ENCODE data around the gene TUBGCP2.

TUBGCP2 gene

GRCh38 chr10:133287832-133288500 is 20.7 kb downstream of the TUBGCP2 start:
- H3K27me3 Mint-ChIP-seq (ENCODE audit: low read depth, poor library complexity) = no peaks in the 10 kb centered on the region
- DNase-seq = no peak
- no peak for TF ChIP-seq CTCF (IDR thresholded peaks at IDR 0.05)
- peaks cover 64% of the 10 kb centered on the region for H3K36me3 Mint-ChIP-seq (ENCODE audit: low read depth)
- no peaks in the 10 kb centered on the region for H3K4me1 Mint-ChIP-seq
- no peak overlapping the region for H3K4me3 Mint-ChIP-seq
- no peaks in the 10 kb centered on the region for H3K9me3 Mint-ChIP-seq
- no peak overlapping the region for H3K27ac Mint-ChIP-seq

- Mint-ChIP-seq H3K9me3 (no peaks in the 10 kb centered on the region), H3K27ac (no peak overlapping the region), H3K4me3 (no peak overlapping the region), H3K4me1 (no peaks in the 10 kb centered on the region), H3K27me3 (ENCODE audit: low read depth, poor library complexity) (no peaks in the 10 kb centered on the region), H3K36me3 (ENCODE audit: low read depth) (peaks cover 75% of the 10 kb centered on the region)
- DNase-seq = no peak
- TF ChIP-seq CTCF (IDR thresholded peaks at IDR 0.05) = no peak
These were observed 22.3 kb downstream of the TUBGCP2 start for GRCh38 chr10:133286366-133286765.

- Mint-ChIP-seq H3K9me3 (no peaks in the 10 kb centered on the region), H3K36me3 (ENCODE audit: low read depth) (peaks cover 69% of the 10 kb centered on the region), H3K4me3 (no peak overlapping the region), H3K27ac (no peak overlapping the region), H3K27me3 (ENCODE audit: low read depth, poor library complexity) (no peaks in the 10 kb centered on the region), H3K4me1 (no peaks in the 10 kb centered on the region)
- no peak for DNase-seq
- no peak for TF ChIP-seq CTCF (IDR thresholded peaks at IDR 0.05)
These were observed 23.5 kb downstream of the TUBGCP2 start for GRCh38 chr10:133285217-133285616.

- peaks cover 56% of the 10 kb centered on the region for H3K36me3 Mint-ChIP-seq (ENCODE audit: low read depth)
These were observed 24.7 kb downstream of the TUBGCP2 start for GRCh38 chr10:133283931-133284330.

GRCh38 chr10:133282846-133283390 is 25.8 kb downstream of the TUBGCP2 start:
- H3K4me1 Mint-ChIP-seq = peaks cover 21% of the 10 kb centered on the region
- H3K4me3 Mint-ChIP-seq = no peak overlapping the region
- no peaks in the 10 kb centered on the region for H3K27me3 Mint-ChIP-seq (ENCODE audit: low read depth, poor library complexity)
- no peak overlapping the region for H3K27ac Mint-ChIP-seq
- no peak for TF ChIP-seq CTCF (IDR thresholded peaks at IDR 0.05)
- H3K36me3 Mint-ChIP-seq (ENCODE audit: low read depth) = peaks cover 50% of the 10 kb centered on the region
- DNase-seq = no peak
- no peaks in the 10 kb centered on the region for H3K9me3 Mint-ChIP-seq

More at GRCh38 chr10:133283931-133284330, 24.7 kb downstream of the TUBGCP2 start:
- no peak for TF ChIP-seq CTCF (IDR thresholded peaks at IDR 0.05)
- no peak for DNase-seq
- H3K9me3 Mint-ChIP-seq = no peaks in the 10 kb centered on the region
- H3K4me3 Mint-ChIP-seq = no peak overlapping the region
- H3K4me1 Mint-ChIP-seq = peaks cover 11% of the 10 kb centered on the region
- no peaks in the 10 kb centered on the region for H3K27me3 Mint-ChIP-seq (ENCODE audit: low read depth, poor library complexity)
- H3K27ac Mint-ChIP-seq = no peak overlapping the region
